Panc1 (cell line): ENCODE data around the gene CHTF18. TPM values are rescaled to one million over a fixed set of nuclear protein-coding genes. Genes with fewer than 3 reads are reported as not detected.

Source experiments
- ATAC-seq: fragments of 200-7000 bp; cut with Tn5 transposase; 2 replicates; pipeline ENCODE4 v1.9.1; 2020; ENCODE audit warnings: mild to moderate bottlenecking, moderate library complexity
- BruUV-seq: library from RNA; stranded (reverse); fragments of 400-500 nt; replicated peaks from 2 replicates; lab custom pipeline; 2021; lab: Mats Ljungman, UMichigan
- CTCF ChIA-PET: fragments of 300-600 bp; sonication (Branson Sonifier 250); formaldehyde crosslinking; loops from one replicate; lab custom pipeline; 2022; ENCODE audit warnings: antibody characterized with exemption; lab: Charles Lee
- POLR2A ChIA-PET: fragments of 300-600 bp; sonication (Branson Sonifier 250); formaldehyde crosslinking; loops from one replicate; lab custom pipeline; 2022; ENCODE audit warnings: antibody characterized with exemption; lab: Charles Lee
- DNase-seq: peaks from one replicate; pipeline ENCODE4 v3.0.0-alpha.2; 2010; ENCODE audit warnings: low read depth, low spot score
- H3K27ac ChIP-seq: 2 replicates; pipeline ENCODE4 v1.5.1; 2011; ENCODE audit warnings: mild to moderate bottlenecking, low read length, inconsistent platforms
- H3K27me3 ChIP-seq: fragments of 200-500 bp; sonication (Bioruptor generic); 2 replicates; pipeline ENCODE4 v1.6.0; 2014; ENCODE audit warnings: low read length, inconsistent platforms; ENCODE audit not compliant: control insufficient read depth, insufficient read depth
- H3K36me3 ChIP-seq: fragments of 200-500 bp; sonication (Bioruptor generic); 2 replicates; pipeline ENCODE4 v1.5.1; 2014; ENCODE audit warnings: inconsistent platforms, mild to moderate bottlenecking, low read length, moderate library complexity; ENCODE audit not compliant: control insufficient read depth, insufficient read depth
- H3K4me1 ChIP-seq: 2 replicates; pipeline ENCODE4 v1.5.1; 2011; ENCODE audit warnings: inconsistent platforms, mild to moderate bottlenecking, low read length, moderate library complexity; ENCODE audit not compliant: control insufficient read depth, insufficient read depth
- H3K4me3 ChIP-seq, 2 experiments: 2 replicates each; pipeline ENCODE4 v1.5.1; 2011 to 2012; ENCODE audit warnings: low read depth in 2 of 2, low read length in 2 of 2, mild to moderate bottlenecking in 2 of 2, inconsistent platforms in 1 of 2, moderate library complexity in 1 of 2
- H3K9me3 ChIP-seq: fragments of 200-500 bp; sonication (Bioruptor generic); 2 replicates; pipeline ENCODE4 v1.5.1; 2014; ENCODE audit warnings: low read depth, mild to moderate bottlenecking, inconsistent platforms, low read length, moderate library complexity; ENCODE audit not compliant: control insufficient read depth, insufficient read depth
- POLR2AphosphoS5 ChIP-seq: IDR thresholded peaks from 2 replicates; pipeline ENCODE4 v1.6.1; 2012; ENCODE audit warnings: mild to moderate bottlenecking, low read depth, low read length, moderate library complexity
- SIN3A ChIP-seq: IDR thresholded peaks from 2 replicates; pipeline ENCODE4 v1.6.1; 2012; ENCODE audit warnings: low read depth, mild to moderate bottlenecking, low read length, moderate library complexity, borderline replicate concordance; ENCODE audit not compliant: insufficient read depth
- TCF7L2 ChIP-seq: IDR thresholded peaks from 2 replicates; pipeline ENCODE4 v1.6.1; 2011; ENCODE audit warnings: mild to moderate bottlenecking, low read depth, low read length, inconsistent platforms
- in situ Hi-C: cut with HindIII; loops from 2 replicates; pipeline ENCODE4 v1.10.0; 2016; ENCODE audit warnings: low sequenced_read_pairs, low pct_unique_long_range_greater_than_20kb
- intact Hi-C: fragments of 100-400 bp; cut with micrococcal nuclease; formaldehyde crosslinking; loops from one replicate; pipeline ENCODE4 v1.10.0; 2022; ENCODE audit not compliant: unreplicated experiment
- total RNA-seq: library from RNA; stranded (reverse); gene quantifications from one replicate; pipeline ENCODE4 v1.2.1, GENCODE V29; 2021; ENCODE audit not compliant: unreplicated experiment
- TF ChIP-seq, protein P1 (sequence below), 2 experiments: IDR thresholded peaks; 2 replicates each; pipeline ENCODE4 v1.6.1; 2011 to 2012; ENCODE audit warnings: low read depth in 2 of 2, control low read depth in 1 of 2, low read length in 1 of 2, mild to moderate bottlenecking in 1 of 2, moderate library complexity in 1 of 2; ENCODE audit not compliant: insufficient read depth in 1 of 2
- TF ChIP-seq, protein P2 (sequence below): fragments of 450-650 bp; IDR thresholded peaks from 2 replicates; pipeline ENCODE4 v1.5.1; 2017; ENCODE audit warnings: mild to moderate bottlenecking

Gene CHTF18
- total RNA-seq, 1 experiment from 2014 or later: 118 TPM

DNA sequence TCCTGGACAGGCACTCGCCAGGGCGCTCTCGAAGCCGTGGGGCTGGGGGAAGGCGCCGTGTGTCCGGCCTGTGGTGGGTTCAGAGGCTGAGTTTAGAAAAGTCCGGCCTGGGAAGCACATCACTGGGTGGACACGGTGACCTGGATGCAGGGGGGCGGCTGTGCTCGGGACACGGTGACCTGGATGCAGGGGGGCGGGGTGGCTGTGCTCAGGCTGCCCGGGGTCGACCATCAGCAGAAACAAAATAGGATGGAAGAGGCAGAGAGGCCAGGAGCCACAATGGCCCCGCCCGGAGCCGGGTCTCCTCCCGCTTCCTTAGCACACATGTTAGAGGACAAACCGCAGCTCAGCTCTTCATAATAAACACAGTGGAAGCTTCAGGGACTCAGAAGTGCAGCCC, 55.4 kb downstream of the CHTF18 start:
- ChIA-PET CTCF (no interaction called here), POLR2A (no interaction called here)
- H3K27me3 ChIP-seq: no peaks in the 10 kb centered on the region
- BruUV-seq: no TSS peak
- in situ Hi-C loops (no loop called here), intact Hi-C loops (no loop called here)
- H3K27ac ChIP-seq: no peak overlapping the region
- ATAC-seq (no peak), DNase-seq (no peak)
- no peaks in the 10 kb centered on the region for H3K36me3 ChIP-seq
- H3K4me1 ChIP-seq: no peaks in the 10 kb centered on the region
- TF ChIP-seq, protein P1, sequence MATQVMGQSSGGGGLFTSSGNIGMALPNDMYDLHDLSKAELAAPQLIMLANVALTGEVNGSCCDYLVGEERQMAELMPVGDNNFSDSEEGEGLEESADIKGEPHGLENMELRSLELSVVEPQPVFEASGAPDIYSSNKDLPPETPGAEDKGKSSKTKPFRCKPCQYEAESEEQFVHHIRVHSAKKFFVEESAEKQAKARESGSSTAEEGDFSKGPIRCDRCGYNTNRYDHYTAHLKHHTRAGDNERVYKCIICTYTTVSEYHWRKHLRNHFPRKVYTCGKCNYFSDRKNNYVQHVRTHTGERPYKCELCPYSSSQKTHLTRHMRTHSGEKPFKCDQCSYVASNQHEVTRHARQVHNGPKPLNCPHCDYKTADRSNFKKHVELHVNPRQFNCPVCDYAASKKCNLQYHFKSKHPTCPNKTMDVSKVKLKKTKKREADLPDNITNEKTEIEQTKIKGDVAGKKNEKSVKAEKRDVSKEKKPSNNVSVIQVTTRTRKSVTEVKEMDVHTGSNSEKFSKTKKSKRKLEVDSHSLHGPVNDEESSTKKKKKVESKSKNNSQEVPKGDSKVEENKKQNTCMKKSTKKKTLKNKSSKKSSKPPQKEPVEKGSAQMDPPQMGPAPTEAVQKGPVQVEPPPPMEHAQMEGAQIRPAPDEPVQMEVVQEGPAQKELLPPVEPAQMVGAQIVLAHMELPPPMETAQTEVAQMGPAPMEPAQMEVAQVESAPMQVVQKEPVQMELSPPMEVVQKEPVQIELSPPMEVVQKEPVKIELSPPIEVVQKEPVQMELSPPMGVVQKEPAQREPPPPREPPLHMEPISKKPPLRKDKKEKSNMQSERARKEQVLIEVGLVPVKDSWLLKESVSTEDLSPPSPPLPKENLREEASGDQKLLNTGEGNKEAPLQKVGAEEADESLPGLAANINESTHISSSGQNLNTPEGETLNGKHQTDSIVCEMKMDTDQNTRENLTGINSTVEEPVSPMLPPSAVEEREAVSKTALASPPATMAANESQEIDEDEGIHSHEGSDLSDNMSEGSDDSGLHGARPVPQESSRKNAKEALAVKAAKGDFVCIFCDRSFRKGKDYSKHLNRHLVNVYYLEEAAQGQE (IDR thresholded peaks at IDR 0.05; ENCODE audit: insufficient read depth in 1 of 2, low read depth in 2 of 2, low read length in 1 of 2): no peak
- TF ChIP-seq, protein P2, sequence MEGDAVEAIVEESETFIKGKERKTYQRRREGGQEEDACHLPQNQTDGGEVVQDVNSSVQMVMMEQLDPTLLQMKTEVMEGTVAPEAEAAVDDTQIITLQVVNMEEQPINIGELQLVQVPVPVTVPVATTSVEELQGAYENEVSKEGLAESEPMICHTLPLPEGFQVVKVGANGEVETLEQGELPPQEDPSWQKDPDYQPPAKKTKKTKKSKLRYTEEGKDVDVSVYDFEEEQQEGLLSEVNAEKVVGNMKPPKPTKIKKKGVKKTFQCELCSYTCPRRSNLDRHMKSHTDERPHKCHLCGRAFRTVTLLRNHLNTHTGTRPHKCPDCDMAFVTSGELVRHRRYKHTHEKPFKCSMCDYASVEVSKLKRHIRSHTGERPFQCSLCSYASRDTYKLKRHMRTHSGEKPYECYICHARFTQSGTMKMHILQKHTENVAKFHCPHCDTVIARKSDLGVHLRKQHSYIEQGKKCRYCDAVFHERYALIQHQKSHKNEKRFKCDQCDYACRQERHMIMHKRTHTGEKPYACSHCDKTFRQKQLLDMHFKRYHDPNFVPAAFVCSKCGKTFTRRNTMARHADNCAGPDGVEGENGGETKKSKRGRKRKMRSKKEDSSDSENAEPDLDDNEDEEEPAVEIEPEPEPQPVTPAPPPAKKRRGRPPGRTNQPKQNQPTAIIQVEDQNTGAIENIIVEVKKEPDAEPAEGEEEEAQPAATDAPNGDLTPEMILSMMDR: no peak
- TF ChIP-seq SIN3A: no peak
- TF ChIP-seq POLR2AphosphoS5: no peak
- TF ChIP-seq TCF7L2: no peak
- H3K9me3 ChIP-seq: no peaks in the 10 kb centered on the region
- no peak overlapping the region for H3K4me3 ChIP-seq

DNA sequence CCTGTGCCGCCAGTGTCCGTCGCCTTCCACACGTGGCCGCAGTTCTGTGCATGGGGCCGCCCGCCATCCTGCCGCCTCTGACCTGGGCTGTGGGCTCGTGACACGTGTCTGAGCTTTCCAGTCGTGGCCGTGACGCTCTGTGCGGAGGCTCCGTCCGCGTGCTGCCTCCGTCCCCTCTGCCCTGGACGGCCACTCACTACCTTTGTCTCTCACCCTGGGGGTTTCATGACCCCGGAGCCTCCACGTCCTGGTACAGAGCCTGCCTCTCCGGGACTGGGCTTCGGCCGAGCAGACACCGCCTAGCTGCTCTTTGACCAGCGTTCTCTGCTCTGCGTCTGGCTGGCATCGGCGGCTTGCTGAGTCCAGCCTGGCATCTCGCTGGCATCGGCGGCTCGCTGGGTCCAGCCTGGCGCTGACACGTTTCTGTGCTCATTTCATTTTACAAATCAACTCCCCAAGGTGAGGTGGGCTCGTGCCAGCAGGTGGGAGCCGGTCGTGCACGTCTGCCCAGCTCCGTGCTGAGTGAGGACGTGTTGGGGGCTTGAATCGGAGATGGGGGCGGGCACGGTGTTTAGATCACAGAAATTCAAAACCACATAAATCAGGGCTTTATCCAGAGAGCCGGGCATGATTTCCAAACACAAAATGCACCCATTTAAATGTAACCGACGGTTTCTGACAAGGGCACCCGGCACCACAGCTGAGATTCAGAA, 56.4 kb downstream of the CHTF18 start:
- Histone ChIP-seq H3K4me1 (no peaks in the 10 kb centered on the region), H3K4me3 (no peak overlapping the region), H3K27ac (no peak overlapping the region), H3K27me3 (no peaks in the 10 kb centered on the region), H3K9me3 (no peaks in the 10 kb centered on the region), H3K36me3 (no peaks in the 10 kb centered on the region)
- ATAC-seq (no peak), DNase-seq (no peak)
- intact Hi-C loops: no loop called here
- BruUV-seq: no TSS peak
- in situ Hi-C loops: no loop called here
- TF ChIP-seq, protein P2: no peak
- no peak for TF ChIP-seq TCF7L2
- no peak for TF ChIP-seq POLR2AphosphoS5
- no peak for TF ChIP-seq SIN3A
- TF ChIP-seq, protein P1 (IDR thresholded peaks at IDR 0.05; ENCODE audit: insufficient read depth in 1 of 2, low read depth in 2 of 2, low read length in 1 of 2): no peak
- POLR2A ChIA-PET: no interaction called here
- CTCF ChIA-PET: no interaction called here
